H1 (cell line): ENCODE data around the gene TMUB1. TPM values are rescaled to one million over a fixed set of nuclear protein-coding genes. Genes with fewer than 3 reads are reported as not detected.

ENCODE experiments used
- ASH2L ChIP-seq: fragments of 200-600, 300-600 bp; sonication (generic); IDR thresholded peaks from one replicate; pipeline ENCODE4 v1.7.1; 2017; ENCODE audit warnings: low read length
- BRCA1 ChIP-seq: IDR thresholded peaks from 2 replicates; pipeline ENCODE4 v1.6.1; 2012; ENCODE audit warnings: low read depth, low read length, improper control_type of control experiment
- CHD7 ChIP-seq: fragments of 300-600 bp; sonication (generic); IDR thresholded peaks from 2 replicates; pipeline ENCODE4 v1.7.1; 2012; ENCODE audit warnings: low read length, moderate library complexity, mild to moderate bottlenecking, inconsistent platforms; ENCODE audit not compliant: insufficient replicate concordance
- EZH2 ChIP-seq: fragments of 200-600 bp; sonication (generic); IDR thresholded peaks from 2 replicates; pipeline ENCODE4 v1.7.1; 2012; ENCODE audit warnings: low read depth, mild to moderate bottlenecking, moderate library complexity, low read length, inconsistent platforms; ENCODE audit not compliant: severe bottlenecking
- FOSL1 ChIP-seq: IDR thresholded peaks from 2 replicates; pipeline ENCODE4 v1.6.1; 2011; ENCODE audit warnings: mild to moderate bottlenecking, low read depth, low read length, moderate library complexity; ENCODE audit not compliant: insufficient read depth
- HDAC6 ChIP-seq: IDR thresholded peaks from one replicate; pipeline ENCODE4 v1.7.1; 2012; ENCODE audit warnings: low read depth, mild to moderate bottlenecking, inconsistent platforms, low read length, moderate library complexity
- KDM4A ChIP-seq: IDR thresholded peaks from one replicate; pipeline ENCODE4 v1.7.1; 2012; ENCODE audit warnings: low read depth, mild to moderate bottlenecking, moderate library complexity, low read length, inconsistent platforms; ENCODE audit not compliant: severe bottlenecking
- KDM5A ChIP-seq: fragments of 200-600 bp; IDR thresholded peaks from 2 replicates; pipeline ENCODE4 v1.7.1; 2012; ENCODE audit warnings: mild to moderate bottlenecking, low read length, inconsistent platforms, mixed read lengths
- NANOG ChIP-seq: IDR thresholded peaks from 2 replicates; pipeline ENCODE4 v1.6.1; 2011; ENCODE audit warnings: low read length, low read depth, mild to moderate bottlenecking, inconsistent platforms; ENCODE audit not compliant: insufficient read depth, poor library complexity, severe bottlenecking
- PHF8 ChIP-seq: fragments of 200-600 bp; sonication (generic); conservative IDR thresholded peaks from 2 replicates; pipeline ENCODE4 v1.7.1; 2012; ENCODE audit warnings: low read depth, mild to moderate bottlenecking, inconsistent platforms, low read length, moderate library complexity
- RFX5 ChIP-seq: IDR thresholded peaks from 2 replicates; pipeline ENCODE4 v1.6.1; 2011; ENCODE audit warnings: low read depth, low read length, improper control_type of control experiment, borderline replicate concordance
- SRF ChIP-seq: IDR thresholded peaks from 2 replicates; pipeline ENCODE4 v1.6.1; 2011; ENCODE audit warnings: mild to moderate bottlenecking, low read depth, low read length, moderate library complexity
- polyA plus RNA-seq, 7 experiments: library from polyadenylated mRNA; depleted of rRNA in 3 of 7; stranded (reverse) in 5 of 7; unstranded in 2 of 7; fragments of >200 nt in 5 of 7; fragments of 200-250 nt in 2 of 7; gene quantifications; 1 replicate in 5 of 7; 2 replicates in 1 of 7; 4 replicates in 1 of 7; pipeline versions ENCODE4 v1.2.1 to v1.2.3, GENCODE V29; 2011 to 2013; ENCODE audit warnings: missing spikeins in 2 of 7, mixed read lengths in 2 of 7
- total RNA-seq: library from RNA; stranded (reverse); fragmentation: NEBNext Ultra II Directional; extraction: Animal tissue kit (Norgen Biotek cat#: 25700); gene quantifications from 2 replicates; pipeline ENCODE4 v1.2.1, GENCODE V29; 2021

TMUB1 gene
- total and polyA plus RNA-seq, 2 of the 8 experiments (the other 6 are each of a cell fraction or from before 2014, with no cell fraction given): 41.4 to 56.2 TPM

- TF ChIP-seq CHD7 (no peak), BRCA1 (no peak), KDM5A (no peak), PHF8 (no peak), KDM4A (no peak), FOSL1 (no peak), NANOG (no peak), EZH2 (no peak), ASH2L (no peak), HDAC6 (no peak), RFX5 (no peak), SRF (no peak)
These were observed 8.7 kb upstream of the TMUB1 start (continued) for GRCh38 chr7:151091988-151092387.
